ENCODE data around the gene EFCAB6.

- TF ChIP-seq POLR2A (IDR thresholded peaks at IDR 0.05), result no peak
- TF ChIP-seq POLR2AphosphoS5 (IDR thresholded peaks at IDR 0.05), result no peak
- no peak for TF ChIP-seq CTCF (IDR thresholded peaks at IDR 0.05)
These were observed 224.5 kb downstream of the EFCAB6 start for GRCh38 chr22:43587574-43587973.
